ENCODE measurements around the gene HJURP. TPM values are rescaled to one million over a fixed set of nuclear protein-coding genes. Genes with fewer than 3 reads are reported as not detected.
A peak's percentile ranks its signal among the peaks of the same experiment; 100 is the strongest.

The HJURP gene
- polyA plus RNA-seq, 2 of the 4 experiments (the other 2 are of a cell fraction), result 103 to 111 TPM

DNA sequence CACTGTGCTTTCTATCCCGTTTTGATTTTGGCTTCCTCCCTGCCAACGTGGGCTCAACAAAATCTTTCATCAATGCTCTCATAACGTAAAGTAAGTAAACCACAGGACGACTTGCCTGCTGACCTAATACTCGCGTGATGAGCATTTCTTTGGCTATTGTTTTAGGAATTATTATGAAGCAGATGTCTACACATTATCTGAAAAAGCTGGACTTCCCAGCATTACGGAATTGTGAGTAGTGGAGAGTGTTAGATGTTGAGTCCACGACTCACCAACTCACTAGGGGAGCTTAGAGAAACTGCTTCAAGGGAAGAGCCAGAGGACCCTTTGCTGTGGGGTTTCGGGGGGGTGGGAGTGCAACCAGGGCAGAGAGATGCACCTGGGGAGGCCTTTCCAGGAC lies 21.9 kb downstream of the HJURP start:
- ChIA-PET POLR2A (interaction anchor here (0.7 to 2.0 kb wide), 12 partner anchors 68 to 429 kb away, joined by 3 to 11 read pairs (median 6); no protein-coding TSS in a partner anchor), CTCF (interaction anchor here (0.6 to 4.8 kb wide), 84 partner anchors 9 to 580 kb away, joined by 3 to 83 read pairs (median 4); partner anchors contain the start of genes UGT1A1 and UGT1A4)
- H3K27ac ChIP-seq, result peak overlapping the region; percentile 91 to 93
- peak overlapping the region; percentile 44 for H3K4me2 ChIP-seq
- FAIRE-seq (no peak), ATAC-seq (peak; percentile 2 to 32; a peak in 4 of 6 replicates), DNase-seq (ENCODE audit: low read depth in 1 of 2, low spot score in 1 of 2) (no peak)
- no peaks in the 10 kb centered on the region for H3K9me3 ChIP-seq
- peaks cover 68% of the 10 kb centered on the region for H3K4me1 ChIP-seq
- no peak for TF ChIP-seq SREBF2 (IDR thresholded peaks at IDR 0.05)
- 0 out of 5 replicates have a peak, but pooled peaks of 1 of the 2 experiments have one; percentile 1 for TF ChIP-seq RAD21 (conservative IDR thresholded peaks at IDR 0.05 in 1 of 2, IDR thresholded peaks at IDR 0.05 in 1 of 2)
- no peak for TF ChIP-seq HOXB13 (CRISPR knock-in tag; IDR thresholded peaks at IDR 0.05; ENCODE audit: low read depth)
- 18% methylated on average over 8 of the region's 9 CpGs for WGBS (ENCODE audit: missing lambda C conversion rate)
- no peak overlapping the region for H3K4me3 ChIP-seq

DNA sequence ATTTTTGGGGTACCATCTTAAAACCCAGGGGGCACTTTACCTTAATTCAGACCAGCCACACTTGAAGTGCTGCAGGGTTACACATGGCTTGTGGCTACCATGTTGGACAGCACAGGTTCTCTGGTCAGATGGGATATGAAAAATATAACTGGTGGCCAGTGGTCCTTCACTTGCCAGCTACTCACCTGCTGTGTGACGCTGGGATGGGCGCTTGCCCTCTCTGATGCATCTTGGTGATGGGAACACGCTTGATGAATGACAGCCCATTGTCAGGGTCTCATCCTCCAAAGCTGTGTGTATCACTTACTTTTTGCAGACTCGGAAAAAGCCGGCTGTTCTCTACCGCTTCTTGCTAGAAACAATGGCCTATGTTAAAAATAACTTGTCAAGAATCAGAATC lies 22.5 kb downstream of the HJURP start:
- peak overlapping the region; percentile 91 to 93 for H3K27ac ChIP-seq
- CTCF ChIA-PET, result interaction anchor here (0.7 to 4.8 kb wide), 30 partner anchors 11 to 561 kb away, joined by 3 to 83 read pairs (median 6); partner anchors contain the start of gene UGT1A1
- ATAC-seq, result no peak

DNA sequence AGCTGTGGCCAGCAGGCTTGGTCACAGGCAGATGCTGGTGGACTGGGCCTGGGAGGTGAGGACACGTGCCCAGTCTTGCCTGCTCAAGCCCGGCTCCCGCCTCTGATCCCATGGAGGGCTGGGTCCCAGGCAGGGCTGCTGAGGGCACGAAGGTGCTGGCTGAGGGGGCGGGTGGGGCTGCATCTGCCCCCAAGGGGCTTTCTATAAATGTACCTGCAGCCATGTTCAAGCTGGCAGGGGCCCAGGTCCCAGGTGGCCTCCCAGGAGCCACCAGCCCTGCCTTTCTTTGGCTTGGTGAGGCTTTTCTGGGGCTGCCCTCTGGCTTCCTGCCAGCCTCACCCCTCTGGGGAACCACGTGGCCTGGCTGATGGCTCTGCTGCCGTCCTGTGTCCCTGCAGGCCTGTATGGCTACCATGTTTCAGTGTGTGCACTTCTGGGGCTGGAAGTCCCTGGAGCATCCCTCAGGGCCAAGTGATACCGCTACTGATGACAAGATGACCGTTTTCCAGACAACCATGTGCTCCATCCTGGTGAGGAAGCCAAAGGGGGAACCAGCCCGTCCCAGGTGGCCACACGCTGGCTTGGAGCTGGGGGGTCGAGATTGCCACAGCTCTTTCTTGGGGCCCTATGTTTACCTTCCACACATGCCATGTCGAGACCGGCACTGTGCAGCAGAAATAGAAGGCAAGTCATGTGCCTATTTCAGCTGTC lies 23.2 kb downstream of the HJURP start:
- ATAC-seq (no peak), FAIRE-seq (no peak), DNase-seq (ENCODE audit: low read depth in 1 of 2, low spot score in 1 of 2) (no peak)
- ChIA-PET POLR2A (interaction anchor here (1.3 kb wide), 1 partner anchor 417 kb away, joined by 4 read pairs; no protein-coding TSS in a partner anchor), CTCF (interaction anchor here (0.5 to 4.8 kb wide), 9 partner anchors 12 to 637 kb away, joined by 3 to 83 read pairs (median 13); no protein-coding TSS in a partner anchor)
- 90% methylated on average over 12 of the region's 14 CpGs for WGBS (ENCODE audit: missing lambda C conversion rate)
- Histone ChIP-seq H3K4me1 (peaks cover 61% of the 10 kb centered on the region), H3K4me3 (no peak overlapping the region), H3K27ac (peak overlapping the region; percentile 91 to 93), H3K4me2 (no peak overlapping the region), H3K9me3 (0 out of 3 replicates have a peak, but pooled peaks cover 6% of the 10 kb centered on the region)
- TF ChIP-seq FOXS1 (CRISPR knock-in tag; IDR thresholded peaks at IDR 0.05) (no peak), HOXA7 (CRISPR knock-in tag; IDR thresholded peaks at IDR 0.05) (peak; percentile 75; the same call in 1 of the 2 replicates)

More for the DNA sequence above, 22.5 kb downstream of the HJURP start:
- Histone ChIP-seq H3K4me1 (peaks cover 66% of the 10 kb centered on the region), H3K9me3 (no peaks in the 10 kb centered on the region), H3K4me3 (no peak overlapping the region), H3K4me2 (peak overlapping the region; percentile 44)
- DNase-seq (ENCODE audit: low read depth in 1 of 2, low spot score in 1 of 2) (no peak), FAIRE-seq (no peak)
- 98% methylated on average over 6 of the region's 6 CpGs for WGBS (ENCODE audit: missing lambda C conversion rate)
- TF ChIP-seq, protein P1, sequence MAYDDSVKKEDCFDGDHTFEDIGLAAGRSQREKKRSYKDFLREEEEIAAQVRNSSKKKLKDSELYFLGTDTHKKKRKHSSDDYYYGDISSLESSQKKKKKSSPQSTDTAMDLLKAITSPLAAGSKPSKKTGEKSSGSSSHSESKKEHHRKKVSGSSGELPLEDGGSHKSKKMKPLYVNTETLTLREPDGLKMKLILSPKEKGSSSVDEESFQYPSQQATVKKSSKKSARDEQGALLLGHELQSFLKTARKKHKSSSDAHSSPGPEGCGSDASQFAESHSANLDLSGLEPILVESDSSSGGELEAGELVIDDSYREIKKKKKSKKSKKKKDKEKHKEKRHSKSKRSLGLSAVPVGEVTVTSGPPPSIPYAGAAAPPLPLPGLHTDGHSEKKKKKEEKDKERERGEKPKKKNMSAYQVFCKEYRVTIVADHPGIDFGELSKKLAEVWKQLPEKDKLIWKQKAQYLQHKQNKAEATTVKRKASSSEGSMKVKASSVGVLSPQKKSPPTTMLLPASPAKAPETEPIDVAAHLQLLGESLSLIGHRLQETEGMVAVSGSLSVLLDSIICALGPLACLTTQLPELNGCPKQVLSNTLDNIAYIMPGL (CRISPR knock-in tag; IDR thresholded peaks at IDR 0.05; ENCODE audit: borderline replicate concordance), result no peak
- peak; percentile 77 for TF ChIP-seq ZFP36 (IDR thresholded peaks at IDR 0.05; ENCODE audit: borderline replicate concordance, partially characterized antibody)
- POLR2A ChIA-PET, result interaction anchor here (0.8 to 2.0 kb wide), 4 partner anchors 68 to 417 kb away, joined by 4 to 11 read pairs (median 8); no protein-coding TSS in a partner anchor

DNA sequence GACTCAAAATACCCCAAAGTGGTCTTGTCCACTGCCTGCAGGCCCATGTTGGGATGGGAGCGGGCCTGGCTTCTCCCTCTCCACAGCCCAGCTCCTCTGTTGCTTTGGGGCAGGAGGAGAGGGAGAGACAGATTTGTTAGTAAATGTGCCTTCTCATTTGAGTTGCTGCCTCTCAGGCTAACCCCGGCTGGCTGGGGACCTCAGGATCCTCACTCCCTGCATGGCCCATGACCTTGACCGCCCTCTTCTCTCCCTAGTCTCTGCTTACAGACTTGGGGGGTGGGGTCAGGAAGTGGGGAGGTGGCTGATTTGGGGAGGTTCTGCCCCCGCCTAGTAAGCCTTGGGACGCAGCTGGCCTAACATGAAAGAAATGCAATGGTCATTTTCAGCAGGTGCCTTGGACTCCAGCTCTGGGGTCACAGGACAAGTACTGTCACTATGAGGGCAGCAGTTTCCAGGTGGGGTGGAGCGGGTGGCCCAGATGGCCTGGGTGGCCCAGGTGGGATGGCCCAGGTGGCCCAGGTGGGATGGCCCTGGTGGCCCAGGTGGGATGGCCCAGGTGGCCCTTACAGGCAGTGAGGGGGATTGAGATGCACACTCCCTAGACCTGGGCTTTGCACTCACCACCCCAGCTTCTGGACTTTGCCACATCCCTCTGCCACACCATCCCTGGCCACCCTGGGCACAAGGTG lies 24.1 kb downstream of the HJURP start:
- peak in 1 of 2 experiments; percentile 0; a peak in 2 of 6 replicates for ATAC-seq

More for the DNA sequence above, 24.1 kb downstream of the HJURP start:
- no peak for TF ChIP-seq CHD2 (IDR thresholded peaks at IDR 0.05; ENCODE audit: low read length, partially characterized antibody)
- TF ChIP-seq POLR2AphosphoS2 (conservative IDR thresholded peaks at IDR 0.05; ENCODE audit: low read length), result no peak
- TF ChIP-seq CBX8 (IDR thresholded peaks at IDR 0.05), result no peak
- no peak for TF ChIP-seq BHLHE40 (IDR thresholded peaks at IDR 0.05; ENCODE audit: low read depth, low read length)
- TF ChIP-seq EP300 (IDR thresholded peaks at IDR 0.05), result no peak
- TF ChIP-seq ZFP36 (IDR thresholded peaks at IDR 0.05; ENCODE audit: borderline replicate concordance, partially characterized antibody), result no peak
- no peak for TF ChIP-seq CEBPB (IDR thresholded peaks at IDR 0.05)
- TF ChIP-seq SMC3 (IDR thresholded peaks at IDR 0.05), result no peak
- TF ChIP-seq JUN (IDR thresholded peaks at IDR 0.05), result no peak
- TF ChIP-seq, protein P2, sequence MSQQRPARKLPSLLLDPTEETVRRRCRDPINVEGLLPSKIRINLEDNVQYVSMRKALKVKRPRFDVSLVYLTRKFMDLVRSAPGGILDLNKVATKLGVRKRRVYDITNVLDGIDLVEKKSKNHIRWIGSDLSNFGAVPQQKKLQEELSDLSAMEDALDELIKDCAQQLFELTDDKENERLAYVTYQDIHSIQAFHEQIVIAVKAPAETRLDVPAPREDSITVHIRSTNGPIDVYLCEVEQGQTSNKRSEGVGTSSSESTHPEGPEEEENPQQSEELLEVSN (IDR thresholded peaks at IDR 0.05; ENCODE audit: borderline replicate concordance, low read depth), result no peak
- no peak for TF ChIP-seq HDAC2 (IDR thresholded peaks at IDR 0.05)
- TF ChIP-seq HEYL (CRISPR knock-in tag; IDR thresholded peaks at IDR 0.05), result no peak
- DNase-seq (ENCODE audit: low read depth in 1 of 2, low spot score in 1 of 2) (no peak), FAIRE-seq (no peak)
- Histone ChIP-seq H3K4me3 (no peak overlapping the region), H3K4me2 (no peak overlapping the region), H3K4me1 (peaks cover 52% of the 10 kb centered on the region), H3K27ac (peak overlapping the region; percentile 91 to 93), H3K9me3 (0 out of 3 replicates have a peak, but pooled peaks cover 7% of the 10 kb centered on the region)
- WGBS (ENCODE audit: missing lambda C conversion rate), result 92% methylated on average over 6 of the region's 6 CpGs
- CTCF ChIA-PET, result interaction anchor here (0.7 to 4.8 kb wide), 2 partner anchors 108 to 385 kb away, joined by 3 to 83 read pairs; no protein-coding TSS in a partner anchor
- POLR2A ChIA-PET, result no interaction called here
